ENCODE results near the gene ATG10.

The ATG10 gene

DNA sequence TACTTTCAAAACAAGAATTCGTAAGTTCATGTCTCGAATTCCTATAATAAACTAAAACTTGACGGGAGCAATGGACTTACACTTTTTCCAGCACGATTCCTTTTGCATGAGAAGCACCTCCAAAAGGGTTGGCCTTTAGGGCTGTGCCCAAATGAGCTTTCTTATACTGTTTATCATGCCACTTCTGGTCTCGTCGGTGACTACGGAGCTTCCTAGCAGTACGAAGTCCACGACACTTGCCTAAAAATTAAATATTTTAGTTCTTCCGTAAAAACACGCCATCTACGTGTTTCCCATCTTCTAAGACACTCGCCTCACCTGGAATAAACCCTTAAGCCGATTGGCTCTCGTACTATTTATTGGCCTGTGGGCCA is 305.8 kb downstream of the ATG10 start:
- H3K79me2 ChIP-seq (ENCODE audit: control insufficient read depth, insufficient read depth, low read length): peaks cover 13% of the 10 kb centered on the region
- H2BK120ac ChIP-seq (ENCODE audit: low read depth, low read length): peak overlapping the region; percentile 86
- H3K18ac ChIP-seq (ENCODE audit: low read length): peak overlapping the region; percentile 92
- H3K27me3 ChIP-seq (ENCODE audit: insufficient read depth, low read length, poor library complexity): no peaks in the 10 kb centered on the region
- no peak overlapping the region for H2AK5ac ChIP-seq (ENCODE audit: low read length)
- peak overlapping the region; percentile 61 for H3K4ac ChIP-seq (ENCODE audit: low read depth, low read length)
- DNase-seq: peak; percentile 36
- H3K36me3 ChIP-seq (ENCODE audit: control insufficient read depth, insufficient read depth, low read length): peaks cover 8% of the 10 kb centered on the region
- H4K8ac ChIP-seq (ENCODE audit: low read depth, low read length): peak overlapping the region; percentile 69
- H3K23ac ChIP-seq (ENCODE audit: low read length): no peak overlapping the region
- H3K79me1 ChIP-seq (ENCODE audit: low read length): no peaks in the 10 kb centered on the region
- H3K4me3 ChIP-seq (ENCODE audit: low read length): peak overlapping the region; percentile 93
- H3K56ac ChIP-seq (ENCODE audit: low read length): peak overlapping the region; percentile 85
- H2BK5ac ChIP-seq (ENCODE audit: low read length): no peak overlapping the region
- H3K27ac ChIP-seq (ENCODE audit: low read depth, low read length): peak overlapping the region; percentile 71
- H3K4me2 ChIP-seq (ENCODE audit: low read length): peak overlapping the region; percentile 62
- no CpG with 5 or more reads among the region's 15 CpGs for WGBS (ENCODE audit: extremely low coverage, insufficient coverage, low lambda C conversion rate)
- H4K5ac ChIP-seq (ENCODE audit: low read length): peak overlapping the region; percentile 10
- H3K4me1 ChIP-seq (ENCODE audit: control insufficient read depth, low read depth, low read length): no peaks in the 10 kb centered on the region
- no peak overlapping the region for H2BK15ac ChIP-seq (replicated peaks; ENCODE audit: low read depth)
- peak overlapping the region; percentile 91 for H3K9ac ChIP-seq (ENCODE audit: low read length)

DNA sequence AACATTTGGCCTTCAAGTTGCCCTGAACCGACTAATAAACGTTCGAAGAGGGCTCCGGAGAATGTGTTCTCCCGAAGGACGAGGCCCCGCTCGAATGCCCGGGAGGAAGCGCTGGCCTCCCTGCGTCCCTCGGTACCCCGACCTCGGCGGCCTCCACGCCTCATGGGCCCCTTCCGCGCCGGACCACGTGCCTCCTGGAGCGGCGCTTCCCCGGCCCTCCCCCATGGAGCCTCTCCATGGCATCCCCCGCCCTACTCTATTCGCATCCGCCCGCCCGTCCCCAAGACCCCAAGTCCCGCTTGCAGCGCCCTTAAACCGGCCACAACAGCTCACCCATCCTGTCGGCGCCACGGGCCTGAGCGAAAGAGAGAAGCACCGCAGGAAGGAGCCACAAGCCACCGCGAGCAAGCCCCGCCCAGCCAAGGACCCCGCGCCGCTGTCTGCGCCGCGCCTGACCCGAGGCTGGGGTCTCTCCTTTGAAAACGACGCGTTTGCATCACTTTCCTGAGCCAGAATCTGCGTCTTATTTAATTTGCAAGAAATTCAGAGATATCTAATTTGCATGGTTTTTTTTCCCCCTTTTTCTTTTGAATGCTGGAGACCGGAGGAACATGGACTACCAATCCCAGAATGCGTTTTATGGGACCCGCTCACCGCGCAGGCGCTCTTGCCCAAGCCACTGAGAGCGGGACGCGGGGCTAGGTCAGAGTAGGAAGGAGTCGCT is 306.3 kb downstream of the ATG10 start, which contains the start of gene RPS23:
RPS23 (minus strand) TSS at position 368 of the 724 bp plus-strand sequence; CDS start at position 337, 31 bp downstream.
- no CpG with 5 or more reads among the region's 60 CpGs for WGBS (ENCODE audit: extremely low coverage, insufficient coverage, low lambda C conversion rate)
- Histone ChIP-seq H2AK5ac (ENCODE audit: low read length) (no peak within 1 kb of the TSS), H2BK5ac (ENCODE audit: low read length) (no peak within 1 kb of the TSS), H3K4me1 (ENCODE audit: control insufficient read depth, low read depth, low read length) (no peaks in the 10 kb centered on the region), H2BK120ac (ENCODE audit: low read depth, low read length) (peak within 1 kb of the TSS; percentile 86), H4K5ac (ENCODE audit: low read length) (peak within 1 kb of the TSS; percentile 10), H3K4me3 (ENCODE audit: low read length) (peak within 1 kb of the TSS; percentile 93), H4K8ac (ENCODE audit: low read depth, low read length) (peak within 1 kb of the TSS; percentile 69), H3K18ac (ENCODE audit: low read length) (peak within 1 kb of the TSS; percentile 92), H2BK15ac (replicated peaks; ENCODE audit: low read depth) (no peak within 1 kb of the TSS), H3K9ac (ENCODE audit: low read length) (peak within 1 kb of the TSS; percentile 91), H3K56ac (ENCODE audit: low read length) (peak within 1 kb of the TSS; percentile 85), H3K27me3 (ENCODE audit: insufficient read depth, low read length, poor library complexity) (no peaks in the 10 kb centered on the region), H3K4me2 (ENCODE audit: low read length) (peak within 1 kb of the TSS; percentile 62), H3K79me1 (ENCODE audit: low read length) (no peaks in the 10 kb centered on the region), H3K36me3 (ENCODE audit: control insufficient read depth, insufficient read depth, low read length) (peaks cover 8% of the 10 kb centered on the region), H3K23ac (ENCODE audit: low read length) (no peak within 1 kb of the TSS), H3K79me2 (ENCODE audit: control insufficient read depth, insufficient read depth, low read length) (peaks cover 13% of the 10 kb centered on the region), H3K4ac (ENCODE audit: low read depth, low read length) (peak within 1 kb of the TSS; percentile 61), H3K27ac (ENCODE audit: low read depth, low read length) (peak within 1 kb of the TSS; percentile 71)
- peak; percentile 96 for DNase-seq

DNA sequence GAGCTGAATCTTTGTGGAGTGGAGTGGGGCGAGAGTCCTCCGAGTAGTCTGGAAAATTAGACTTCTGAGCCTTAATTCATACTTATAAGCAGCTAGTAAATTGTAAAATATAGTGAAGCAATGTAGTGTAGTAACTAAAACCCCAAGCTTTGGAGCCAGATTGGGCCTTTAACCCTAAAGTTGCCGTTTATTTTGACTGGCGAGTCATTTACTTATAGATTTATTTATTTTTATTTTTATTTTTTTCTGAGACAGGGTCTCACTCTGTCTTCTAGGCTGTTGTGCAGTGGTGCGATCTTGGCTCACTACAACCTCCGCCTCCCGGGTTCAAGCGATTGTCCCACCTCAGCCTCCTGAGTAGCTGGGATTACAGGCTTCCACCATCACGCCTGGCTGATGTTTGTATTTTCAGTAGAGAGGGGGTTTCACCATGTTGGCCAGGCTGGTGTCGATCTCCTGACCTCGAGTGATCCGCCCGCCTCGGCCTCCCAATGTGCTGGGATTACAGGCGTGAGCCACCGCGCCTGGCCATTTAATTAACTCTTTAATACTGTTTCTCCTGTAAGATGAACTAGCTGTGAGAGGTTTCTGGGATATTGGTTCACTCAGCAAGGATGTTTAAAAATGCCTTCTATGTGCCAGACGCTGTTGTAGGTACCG is 307.0 kb downstream of the ATG10 start:
- peak overlapping the region; percentile 18 for H3K4me2 ChIP-seq (ENCODE audit: low read length)
- no peak overlapping the region for H3K23ac ChIP-seq (ENCODE audit: low read length)
- H3K9ac ChIP-seq (ENCODE audit: low read length): peak overlapping the region; percentile 73
- no peak overlapping the region for H3K4ac ChIP-seq (ENCODE audit: low read depth, low read length)
- peaks cover 13% of the 10 kb centered on the region for H3K79me2 ChIP-seq (ENCODE audit: control insufficient read depth, insufficient read depth, low read length)
- WGBS (ENCODE audit: extremely low coverage, insufficient coverage, low lambda C conversion rate): no CpG with 5 or more reads among the region's 19 CpGs
- H2BK15ac ChIP-seq (replicated peaks; ENCODE audit: low read depth): no peak overlapping the region
- peak overlapping the region; percentile 71 for H3K56ac ChIP-seq (ENCODE audit: low read length)
- no peaks in the 10 kb centered on the region for H3K79me1 ChIP-seq (ENCODE audit: low read length)
- H3K27me3 ChIP-seq (ENCODE audit: insufficient read depth, low read length, poor library complexity): no peaks in the 10 kb centered on the region
- no peak overlapping the region for H3K18ac ChIP-seq (ENCODE audit: low read length)
- H3K36me3 ChIP-seq (ENCODE audit: control insufficient read depth, insufficient read depth, low read length): peaks cover 8% of the 10 kb centered on the region
- no peak overlapping the region for H2AK5ac ChIP-seq (ENCODE audit: low read length)
- peak overlapping the region; percentile 26 for H3K4me3 ChIP-seq (ENCODE audit: low read length)
- H2BK120ac ChIP-seq (ENCODE audit: low read depth, low read length): no peak overlapping the region
- no peak overlapping the region for H4K5ac ChIP-seq (ENCODE audit: low read length)
- H2BK5ac ChIP-seq (ENCODE audit: low read length): no peak overlapping the region
- H3K4me1 ChIP-seq (ENCODE audit: control insufficient read depth, low read depth, low read length): no peaks in the 10 kb centered on the region
- H3K27ac ChIP-seq (ENCODE audit: low read depth, low read length): no peak overlapping the region
- H4K8ac ChIP-seq (ENCODE audit: low read depth, low read length): peak overlapping the region; percentile 66
- no peak for DNase-seq

DNA sequence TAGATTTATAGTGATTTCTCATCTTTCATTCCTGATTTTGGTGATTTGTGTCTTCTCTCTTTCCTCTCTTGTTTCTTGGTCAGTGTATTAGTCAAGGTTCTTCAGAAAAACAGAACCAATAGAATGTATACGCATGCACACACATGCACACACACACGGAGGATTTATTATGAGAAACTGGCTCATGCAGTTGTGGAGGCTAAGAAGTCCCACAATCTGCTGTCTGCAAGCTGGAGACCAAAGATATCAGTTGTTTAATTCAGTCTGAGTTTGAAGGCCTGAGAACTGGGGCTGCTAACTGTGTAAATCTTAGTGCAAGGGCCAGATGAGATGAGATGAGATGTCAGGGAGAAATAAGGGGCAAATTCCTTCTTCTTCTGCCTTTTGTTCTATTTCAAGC is 312.1 kb downstream of the ATG10 start:
- H4K8ac ChIP-seq (ENCODE audit: low read depth, low read length): no peak overlapping the region
- DNase-seq: no peak
- H3K79me2 ChIP-seq (ENCODE audit: control insufficient read depth, insufficient read depth, low read length): no peaks in the 10 kb centered on the region
- no peak overlapping the region for H3K4me2 ChIP-seq (ENCODE audit: low read length)
- no peak overlapping the region for H3K23ac ChIP-seq (ENCODE audit: low read length)
- H2BK5ac ChIP-seq (ENCODE audit: low read length): no peak overlapping the region
- no peak overlapping the region for H3K27ac ChIP-seq (ENCODE audit: low read depth, low read length)
- no CpG with 5 or more reads among the region's 2 CpGs for WGBS (ENCODE audit: extremely low coverage, insufficient coverage, low lambda C conversion rate)
- no peak overlapping the region for H4K5ac ChIP-seq (ENCODE audit: low read length)
- no peaks in the 10 kb centered on the region for H3K79me1 ChIP-seq (ENCODE audit: low read length)
- H2AK5ac ChIP-seq (ENCODE audit: low read length): no peak overlapping the region
- no peak overlapping the region for H2BK120ac ChIP-seq (ENCODE audit: low read depth, low read length)
- H3K56ac ChIP-seq (ENCODE audit: low read length): no peak overlapping the region
- no peak overlapping the region for H3K18ac ChIP-seq (ENCODE audit: low read length)
- no peak overlapping the region for H3K9ac ChIP-seq (ENCODE audit: low read length)
- H3K4me1 ChIP-seq (ENCODE audit: control insufficient read depth, low read depth, low read length): no peaks in the 10 kb centered on the region
- no peaks in the 10 kb centered on the region for H3K36me3 ChIP-seq (ENCODE audit: control insufficient read depth, insufficient read depth, low read length)
- H3K27me3 ChIP-seq (ENCODE audit: insufficient read depth, low read length, poor library complexity): no peaks in the 10 kb centered on the region
- no peak overlapping the region for H3K4ac ChIP-seq (ENCODE audit: low read depth, low read length)
- no peak overlapping the region for H2BK15ac ChIP-seq (replicated peaks; ENCODE audit: low read depth)
- no peak overlapping the region for H3K4me3 ChIP-seq (ENCODE audit: low read length)

DNA sequence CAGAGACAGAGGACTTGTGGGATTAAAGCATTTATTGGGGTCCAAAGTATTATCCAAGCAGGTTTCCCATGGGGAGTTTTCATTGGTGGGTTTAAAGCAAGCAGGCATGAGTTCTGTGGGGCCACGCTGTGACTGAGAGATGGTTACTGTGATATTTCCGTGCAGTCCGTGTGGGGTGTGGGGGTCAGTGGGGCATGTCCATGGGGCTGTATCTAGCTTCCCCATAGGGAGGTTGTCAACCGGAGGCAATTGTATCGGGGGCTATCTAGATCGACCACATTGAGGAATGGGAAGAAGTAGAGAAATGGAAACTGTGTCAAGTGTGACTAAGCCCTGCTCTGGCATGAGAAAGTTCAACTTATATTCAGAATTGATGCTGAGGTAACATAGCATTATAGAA is 313.4 kb downstream of the ATG10 start:
- no peak overlapping the region for H2AK5ac ChIP-seq (ENCODE audit: low read length)
- no peaks in the 10 kb centered on the region for H3K4me1 ChIP-seq (ENCODE audit: control insufficient read depth, low read depth, low read length)
- no peak overlapping the region for H3K23ac ChIP-seq (ENCODE audit: low read length)
- no peaks in the 10 kb centered on the region for H3K27me3 ChIP-seq (ENCODE audit: insufficient read depth, low read length, poor library complexity)
- DNase-seq: no peak
- no peak overlapping the region for H3K56ac ChIP-seq (ENCODE audit: low read length)
- WGBS (ENCODE audit: extremely low coverage, insufficient coverage, low lambda C conversion rate): no CpG with 5 or more reads among the region's 6 CpGs
- no peak overlapping the region for H2BK120ac ChIP-seq (ENCODE audit: low read depth, low read length)
- no peak overlapping the region for H3K4me3 ChIP-seq (ENCODE audit: low read length)
- no peak overlapping the region for H3K18ac ChIP-seq (ENCODE audit: low read length)
- H3K4ac ChIP-seq (ENCODE audit: low read depth, low read length): no peak overlapping the region
- H3K36me3 ChIP-seq (ENCODE audit: control insufficient read depth, insufficient read depth, low read length): no peaks in the 10 kb centered on the region
- no peaks in the 10 kb centered on the region for H3K79me2 ChIP-seq (ENCODE audit: control insufficient read depth, insufficient read depth, low read length)
- no peak overlapping the region for H3K4me2 ChIP-seq (ENCODE audit: low read length)
- H4K5ac ChIP-seq (ENCODE audit: low read length): no peak overlapping the region
- no peak overlapping the region for H2BK5ac ChIP-seq (ENCODE audit: low read length)
- H3K9ac ChIP-seq (ENCODE audit: low read length): no peak overlapping the region
- H4K8ac ChIP-seq (ENCODE audit: low read depth, low read length): no peak overlapping the region
- H3K27ac ChIP-seq (ENCODE audit: low read depth, low read length): no peak overlapping the region
- H2BK15ac ChIP-seq (replicated peaks; ENCODE audit: low read depth): no peak overlapping the region
- H3K79me1 ChIP-seq (ENCODE audit: low read length): no peaks in the 10 kb centered on the region
